Neural cell (in vitro differentiated cells): ENCODE results near the gene ANXA6. TPM values are rescaled to one million over a fixed set of nuclear protein-coding genes. Genes with fewer than 3 reads are reported as not detected.

Experiments used
- H2AFZ ChIP-seq: fragments of 200-600, 300-800 bp; sonication (generic), shearing (Covaris generic); 2 replicates; pipeline ENCODE4 v1.6.0; 2014; ENCODE audit warnings: low read depth, mild to moderate bottlenecking, antibody characterized with exemption, low read length, moderate library complexity
- H3F3A ChIP-seq: fragments of 200-600 bp; shearing (Covaris generic); 2 replicates; pipeline ENCODE4 v1.6.1; 2016; ENCODE audit warnings: mild to moderate bottlenecking, moderate library complexity, mixed read lengths, antibody characterized with exemption, low read length; ENCODE audit not compliant: insufficient read depth, poor library complexity, severe bottlenecking
- H3K27ac ChIP-seq: fragments of 200-600, 300-800 bp; sonication (generic), shearing (Covaris generic); 2 replicates; pipeline ENCODE4 v1.5.1; 2014; ENCODE audit warnings: mild to moderate bottlenecking, low read length, moderate library complexity
- H3K27me3 ChIP-seq: fragments of 300-800, 200-600 bp; sonication (generic), shearing (Covaris generic); 2 replicates; pipeline ENCODE4 v1.6.0; 2014; ENCODE audit warnings: mild to moderate bottlenecking, low read depth, low read length, moderate library complexity; ENCODE audit not compliant: insufficient read depth
- H3K36me3 ChIP-seq: fragments of 300-800, 200-600 bp; sonication (generic), shearing (Covaris generic); 2 replicates; pipeline ENCODE4 v1.5.1; 2014; ENCODE audit warnings: mild to moderate bottlenecking, antibody characterized with exemption, low read length, moderate library complexity; ENCODE audit not compliant: insufficient read depth
- H3K4me2 ChIP-seq: fragments of 300-800, 200-600 bp; sonication (generic), shearing (Covaris generic); 2 replicates; pipeline ENCODE4 v1.6.0; 2014; ENCODE audit warnings: mild to moderate bottlenecking, low read length
- H3K4me3 ChIP-seq: fragments of 300-800, 200-600 bp; sonication (generic), shearing (Covaris generic); 2 replicates; pipeline ENCODE4 v1.5.1; 2014; ENCODE audit warnings: mild to moderate bottlenecking, low read length, moderate library complexity
- H3K79me2 ChIP-seq: fragments of 200-600 bp; shearing (Covaris generic); replicated peaks from 2 replicates; pipeline ENCODE4 v1.6.0; 2014; ENCODE audit warnings: mild to moderate bottlenecking, low read length, moderate library complexity; ENCODE audit not compliant: insufficient read depth
- H3K9ac ChIP-seq: fragments of 300-800, 200-600 bp; sonication (generic), shearing (Covaris generic); 2 replicates; pipeline ENCODE4 v1.6.1; 2016; ENCODE audit warnings: mild to moderate bottlenecking, low read length, mixed read lengths
- H3K9me2 ChIP-seq: fragments of 200-600 bp; shearing (Covaris generic); 2 replicates; pipeline ENCODE4 v1.6.1; 2016; ENCODE audit warnings: mild to moderate bottlenecking, low read length, mixed read lengths; ENCODE audit not compliant: insufficient read depth
- H3K9me3 ChIP-seq: fragments of 200-600, 300-800 bp; sonication (generic), shearing (Covaris generic); 2 replicates; pipeline ENCODE4 v1.6.1; 2016; ENCODE audit warnings: mild to moderate bottlenecking, mixed run types, low read length, moderate library complexity, mixed read lengths
- H4K20me1 ChIP-seq: fragments of 200-600 bp; shearing (Covaris generic); 2 replicates; pipeline ENCODE4 v1.6.1; 2016; ENCODE audit warnings: mild to moderate bottlenecking, mixed run types; ENCODE audit not compliant: insufficient read depth
- CTCF ChIP-seq: fragments of 450-650 bp; IDR thresholded peaks from 2 replicates; pipeline ENCODE4 v1.5.1; 2014; ENCODE audit warnings: antibody characterized with exemption, mild to moderate bottlenecking, moderate library complexity; ENCODE audit not compliant: poor library complexity, severe bottlenecking
- EP300 ChIP-seq: fragments of 450-650 bp; conservative IDR thresholded peaks from 2 replicates; pipeline ENCODE4 v1.6.1; 2014; ENCODE audit warnings: antibody characterized with exemption, mild to moderate bottlenecking, moderate library complexity; ENCODE audit not compliant: poor library complexity, severe bottlenecking
- EZH2 ChIP-seq: fragments of 200-600, 300-800 bp; shearing (Covaris generic), sonication (generic); IDR thresholded peaks from 2 replicates; pipeline ENCODE4 v1.6.1; 2014; ENCODE audit warnings: antibody characterized with exemption, low read length, borderline replicate concordance, mild to moderate bottlenecking; ENCODE audit not compliant: insufficient read depth, poor library complexity, severe bottlenecking
- MXI1 ChIP-seq: fragments of 450-650 bp; conservative IDR thresholded peaks from 2 replicates; pipeline ENCODE4 v1.6.1; 2014; ENCODE audit warnings: antibody characterized with exemption, mild to moderate bottlenecking; ENCODE audit not compliant: poor library complexity, severe bottlenecking
- POLR2AphosphoS5 ChIP-seq: IDR thresholded peaks from 2 replicates; pipeline ENCODE4 v1.6.1; 2012
- RAD21 ChIP-seq: fragments of 450-650 bp; conservative IDR thresholded peaks from 2 replicates; pipeline ENCODE4 v1.6.1; 2014; ENCODE audit warnings: antibody characterized with exemption, mild to moderate bottlenecking, moderate library complexity
- REST ChIP-seq: IDR thresholded peaks from 2 replicates; pipeline ENCODE4 v1.6.1; 2012; ENCODE audit warnings: borderline replicate concordance
- SMC3 ChIP-seq: fragments of 450-650 bp; conservative IDR thresholded peaks from 2 replicates; pipeline ENCODE4 v1.6.1; 2014; ENCODE audit warnings: antibody characterized with exemption, mild to moderate bottlenecking, moderate library complexity; ENCODE audit not compliant: poor library complexity
- TAF1 ChIP-seq: IDR thresholded peaks from 2 replicates; pipeline ENCODE4 v1.6.1; 2012; ENCODE audit warnings: low read depth
- polyA plus RNA-seq: library from polyadenylated mRNA; depleted of rRNA; stranded (reverse); fragments of >200 nt; gene quantifications from 2 replicates; pipeline ENCODE4 v1.2.3, GENCODE V29; 2014

The ANXA6 gene
- polyA plus RNA-seq, 1 donor from 2014 or later, result 27.5 TPM

GRCh38 chr5:151204051-151204450, 46.5 kb upstream of the ANXA6 start:
- TF ChIP-seq CTCF (no peak), EP300 (no peak), TAF1 (no peak), SMC3 (no peak), EZH2 (no peak), POLR2AphosphoS5 (no peak), REST (no peak), RAD21 (no peak), MXI1 (no peak)
- H3F3A ChIP-seq, result no peaks in the 10 kb centered on the region

GRCh38 chr5:151202381-151203139, 45.0 kb upstream of the ANXA6 start:
- H3K9me2 ChIP-seq, result no peaks in the 10 kb centered on the region
- no peak for TF ChIP-seq SMC3
- TF ChIP-seq TAF1, result no peak
- no peak for TF ChIP-seq RAD21
- no peak for TF ChIP-seq MXI1
- TF ChIP-seq REST, result no peak
- no peak for TF ChIP-seq EP300
- TF ChIP-seq POLR2AphosphoS5, result no peak
- no peak for TF ChIP-seq CTCF
- TF ChIP-seq EZH2, result no peak
- H3K4me2 ChIP-seq, result no peak overlapping the region
- H3F3A ChIP-seq, result no peaks in the 10 kb centered on the region
- H3K36me3 ChIP-seq, result no peaks in the 10 kb centered on the region
- H3K79me2 ChIP-seq, result no peaks in the 10 kb centered on the region
- H3K4me3 ChIP-seq, result no peak overlapping the region
- no peak overlapping the region for H3K27ac ChIP-seq
- no peaks in the 10 kb centered on the region for H4K20me1 ChIP-seq
- H2AFZ ChIP-seq, result no peak overlapping the region
- H3K27me3 ChIP-seq, result no peaks in the 10 kb centered on the region
- no peaks in the 10 kb centered on the region for H3K9me3 ChIP-seq
- H3K9ac ChIP-seq, result no peak overlapping the region

More at GRCh38 chr5:151204051-151204450, 46.5 kb upstream of the ANXA6 start:
- Histone ChIP-seq H3K9me2 (no peaks in the 10 kb centered on the region), H4K20me1 (no peaks in the 10 kb centered on the region), H3K4me2 (no peak overlapping the region), H3K27ac (no peak overlapping the region), H3K9ac (no peak overlapping the region), H3K4me3 (no peak overlapping the region), H3K27me3 (no peaks in the 10 kb centered on the region), H2AFZ (no peak overlapping the region), H3K9me3 (no peaks in the 10 kb centered on the region), H3K36me3 (no peaks in the 10 kb centered on the region), H3K79me2 (no peaks in the 10 kb centered on the region)
